ENCODE measurements around the gene PPP1R2.

GRCh38 chr3:195587406-195587805, 44.3 kb upstream of the PPP1R2 start:
- TF ChIP-seq CTCF (IDR thresholded peaks at IDR 0.05) (no peak), POLR2A (IDR thresholded peaks at IDR 0.05) (no peak)

All from esophagus squamous epithelium (tissue), 4 donors.